Uterus (tissue), 2 donors: ENCODE measurements around the gene PYY.

Experiments
- POLR2A ChIP-seq, 2 donors: fragments of 450-650 bp; IDR thresholded peaks; one replicate each; pipeline ENCODE4 v1.6.1; 2016; ENCODE audit warnings: antibody characterized with exemption in 2 of 2, mild to moderate bottlenecking in 1 of 2, moderate library complexity in 1 of 2
- TF ChIP-seq, protein P1 (sequence below), 4 experiments: fragments of 200-600 bp in 2 of 4; fragments of 450-650 bp in 2 of 4; sonication (generic) in 2 of 4; IDR thresholded peaks; one replicate each; pipeline ENCODE4 v1.5.1; 2016 to 2019; ENCODE audit warnings: antibody characterized with exemption in 4 of 4, mild to moderate bottlenecking in 2 of 4, moderate library complexity in 1 of 4

DNA sequence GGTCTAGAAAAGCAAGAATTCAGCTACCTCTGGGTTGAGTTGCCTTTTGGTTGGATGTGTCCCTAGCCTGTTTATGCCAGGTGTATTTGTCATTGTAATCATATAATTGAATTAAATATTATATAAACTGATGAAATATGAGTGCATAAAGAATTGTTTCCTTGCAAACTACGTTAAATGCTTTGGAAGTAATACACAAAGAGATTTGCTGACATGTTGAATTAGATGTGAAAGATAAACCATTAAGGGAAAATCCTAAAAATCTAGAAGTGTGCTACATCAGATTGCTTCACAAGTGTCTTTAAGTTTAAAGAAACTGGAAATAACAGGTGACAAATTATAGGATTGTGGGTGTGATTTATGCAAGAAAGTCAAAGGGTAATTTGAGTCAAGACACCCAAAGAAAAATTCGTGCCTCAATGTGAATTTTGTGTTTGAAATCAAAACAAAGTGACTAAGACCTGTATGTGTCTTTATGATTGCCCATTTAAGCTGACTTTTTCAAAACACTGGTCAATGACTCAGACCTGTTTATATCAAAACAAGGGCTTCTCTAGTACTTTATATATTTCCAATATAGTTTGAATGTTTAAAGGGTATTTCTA lies 5.1 kb upstream of the PYY start:
- TF ChIP-seq, protein P1, sequence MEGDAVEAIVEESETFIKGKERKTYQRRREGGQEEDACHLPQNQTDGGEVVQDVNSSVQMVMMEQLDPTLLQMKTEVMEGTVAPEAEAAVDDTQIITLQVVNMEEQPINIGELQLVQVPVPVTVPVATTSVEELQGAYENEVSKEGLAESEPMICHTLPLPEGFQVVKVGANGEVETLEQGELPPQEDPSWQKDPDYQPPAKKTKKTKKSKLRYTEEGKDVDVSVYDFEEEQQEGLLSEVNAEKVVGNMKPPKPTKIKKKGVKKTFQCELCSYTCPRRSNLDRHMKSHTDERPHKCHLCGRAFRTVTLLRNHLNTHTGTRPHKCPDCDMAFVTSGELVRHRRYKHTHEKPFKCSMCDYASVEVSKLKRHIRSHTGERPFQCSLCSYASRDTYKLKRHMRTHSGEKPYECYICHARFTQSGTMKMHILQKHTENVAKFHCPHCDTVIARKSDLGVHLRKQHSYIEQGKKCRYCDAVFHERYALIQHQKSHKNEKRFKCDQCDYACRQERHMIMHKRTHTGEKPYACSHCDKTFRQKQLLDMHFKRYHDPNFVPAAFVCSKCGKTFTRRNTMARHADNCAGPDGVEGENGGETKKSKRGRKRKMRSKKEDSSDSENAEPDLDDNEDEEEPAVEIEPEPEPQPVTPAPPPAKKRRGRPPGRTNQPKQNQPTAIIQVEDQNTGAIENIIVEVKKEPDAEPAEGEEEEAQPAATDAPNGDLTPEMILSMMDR (IDR thresholded peaks at IDR 0.05) = no peak
- TF ChIP-seq POLR2A (IDR thresholded peaks at IDR 0.05) = no peak
